ENCODE results near the gene IQCC.

The IQCC gene

DNA sequence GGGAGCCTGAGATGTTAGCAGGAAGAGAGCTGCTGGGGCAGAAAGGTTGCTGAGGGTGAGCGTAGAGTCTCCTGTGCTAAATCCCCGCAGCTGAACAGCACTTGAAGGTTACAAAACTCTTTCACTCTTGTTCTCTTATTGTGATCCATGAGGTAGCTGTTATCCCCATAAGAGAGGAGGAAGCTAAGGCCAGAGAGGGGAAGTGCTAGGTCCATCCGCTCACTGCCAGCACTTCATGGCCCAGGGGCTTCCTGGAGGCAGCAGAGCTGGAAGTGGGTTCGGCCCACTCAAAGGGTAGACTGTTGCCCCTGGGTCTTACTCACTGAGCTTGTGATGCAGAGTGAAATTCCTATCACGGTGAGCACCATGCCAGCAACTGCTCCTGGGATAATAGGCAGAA is 11.1 kb downstream of the IQCC start:
- TF ChIP-seq, protein P1, sequence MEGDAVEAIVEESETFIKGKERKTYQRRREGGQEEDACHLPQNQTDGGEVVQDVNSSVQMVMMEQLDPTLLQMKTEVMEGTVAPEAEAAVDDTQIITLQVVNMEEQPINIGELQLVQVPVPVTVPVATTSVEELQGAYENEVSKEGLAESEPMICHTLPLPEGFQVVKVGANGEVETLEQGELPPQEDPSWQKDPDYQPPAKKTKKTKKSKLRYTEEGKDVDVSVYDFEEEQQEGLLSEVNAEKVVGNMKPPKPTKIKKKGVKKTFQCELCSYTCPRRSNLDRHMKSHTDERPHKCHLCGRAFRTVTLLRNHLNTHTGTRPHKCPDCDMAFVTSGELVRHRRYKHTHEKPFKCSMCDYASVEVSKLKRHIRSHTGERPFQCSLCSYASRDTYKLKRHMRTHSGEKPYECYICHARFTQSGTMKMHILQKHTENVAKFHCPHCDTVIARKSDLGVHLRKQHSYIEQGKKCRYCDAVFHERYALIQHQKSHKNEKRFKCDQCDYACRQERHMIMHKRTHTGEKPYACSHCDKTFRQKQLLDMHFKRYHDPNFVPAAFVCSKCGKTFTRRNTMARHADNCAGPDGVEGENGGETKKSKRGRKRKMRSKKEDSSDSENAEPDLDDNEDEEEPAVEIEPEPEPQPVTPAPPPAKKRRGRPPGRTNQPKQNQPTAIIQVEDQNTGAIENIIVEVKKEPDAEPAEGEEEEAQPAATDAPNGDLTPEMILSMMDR (IDR thresholded peaks at IDR 0.05; ENCODE audit: borderline replicate concordance, insufficient read depth, low read depth, low read length): no peak
- no peak overlapping the region for H3K4me3 ChIP-seq (ENCODE audit: low read depth, low read length)

DNA sequence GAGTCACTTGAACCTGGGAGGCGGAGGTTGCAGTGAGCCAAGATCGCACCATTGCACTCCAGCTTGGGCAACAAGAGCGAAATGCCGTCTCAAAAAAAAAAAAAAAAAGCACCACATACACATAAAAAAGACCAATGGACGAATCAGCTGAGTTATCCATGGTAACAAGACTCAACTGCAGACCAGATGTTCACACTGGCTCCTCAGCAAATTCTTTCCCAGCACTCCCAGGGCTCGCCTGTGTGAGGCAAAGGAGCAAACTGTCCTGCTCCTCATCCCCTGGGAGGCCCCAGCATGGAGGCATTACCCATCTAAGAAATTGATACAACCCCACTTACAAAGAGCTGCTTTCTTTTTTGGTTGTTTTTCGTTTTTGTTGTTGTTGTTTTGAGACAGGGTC is 13.6 kb downstream of the IQCC start:
- H3K4me3 ChIP-seq (ENCODE audit: low read depth, low read length): no peak overlapping the region
- TF ChIP-seq, protein P1 (IDR thresholded peaks at IDR 0.05; ENCODE audit: borderline replicate concordance, insufficient read depth, low read depth, low read length): no peak

DNA sequence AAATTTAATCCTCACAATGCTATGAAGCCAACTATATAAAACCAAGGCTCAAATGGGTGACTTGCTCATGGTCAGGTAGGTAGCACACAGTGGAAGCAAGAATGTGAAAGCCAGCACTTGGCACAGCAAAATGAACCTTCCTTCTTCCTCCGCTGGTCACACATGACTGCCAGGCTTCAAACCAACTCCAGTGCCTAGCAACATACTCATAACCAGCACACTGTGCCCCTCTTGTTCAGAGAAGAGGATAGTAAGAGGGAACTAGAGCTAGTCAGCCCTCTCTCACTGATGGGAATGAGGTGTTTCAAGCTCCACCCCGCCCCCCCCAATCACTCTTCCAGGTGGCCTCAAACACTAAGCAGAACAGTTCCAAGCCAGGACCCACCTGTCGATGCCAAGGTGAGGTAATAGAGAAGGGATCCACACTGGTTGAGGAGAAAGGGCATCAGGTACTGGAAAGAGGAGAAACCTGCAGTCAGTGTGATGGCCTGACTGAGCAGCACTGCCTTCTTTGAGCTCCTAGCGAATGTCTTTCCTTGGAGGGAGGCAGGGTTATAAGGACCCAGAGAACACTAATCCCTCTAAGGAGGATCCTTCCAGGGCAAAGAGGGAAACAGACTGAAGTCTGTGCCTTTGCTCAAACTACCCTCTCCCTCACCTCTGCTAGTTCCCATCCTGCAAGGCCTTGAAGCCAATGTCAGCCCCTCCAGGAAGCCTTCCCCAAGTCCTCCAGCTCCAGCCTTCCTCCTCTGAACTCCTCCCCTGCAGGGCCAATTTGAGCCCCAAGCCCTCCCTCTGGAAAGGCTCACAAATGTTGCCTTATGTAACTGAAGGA is 15.5 kb downstream of the IQCC start:
- TF ChIP-seq, protein P1 (IDR thresholded peaks at IDR 0.05; ENCODE audit: borderline replicate concordance, insufficient read depth, low read depth, low read length): no peak
- peak overlapping the region; percentile 93 for H3K4me3 ChIP-seq (ENCODE audit: low read depth, low read length)

DNA sequence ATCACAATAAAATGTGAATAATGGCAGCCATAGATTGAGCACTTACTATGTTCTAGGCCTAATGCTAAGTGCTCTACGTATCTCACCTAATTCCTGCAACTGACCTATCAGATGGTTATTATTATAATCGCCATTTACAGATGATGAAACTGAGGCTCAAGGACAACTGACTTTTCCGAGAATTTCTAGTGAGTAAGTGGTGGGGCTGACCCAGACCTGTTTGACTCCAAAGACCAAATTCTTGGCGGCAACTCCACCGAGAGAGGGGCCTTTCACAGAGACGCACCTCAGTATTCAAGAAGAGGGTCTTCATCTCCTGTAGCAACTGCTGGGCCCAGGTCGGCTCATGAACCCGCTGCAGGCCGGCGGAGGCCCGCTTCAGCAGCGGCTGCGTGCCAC is 16.1 kb downstream of the IQCC start:
- H3K4me3 ChIP-seq (ENCODE audit: low read depth, low read length): peak overlapping the region; percentile 93
- TF ChIP-seq, protein P1 (IDR thresholded peaks at IDR 0.05; ENCODE audit: borderline replicate concordance, insufficient read depth, low read depth, low read length): no peak

DNA sequence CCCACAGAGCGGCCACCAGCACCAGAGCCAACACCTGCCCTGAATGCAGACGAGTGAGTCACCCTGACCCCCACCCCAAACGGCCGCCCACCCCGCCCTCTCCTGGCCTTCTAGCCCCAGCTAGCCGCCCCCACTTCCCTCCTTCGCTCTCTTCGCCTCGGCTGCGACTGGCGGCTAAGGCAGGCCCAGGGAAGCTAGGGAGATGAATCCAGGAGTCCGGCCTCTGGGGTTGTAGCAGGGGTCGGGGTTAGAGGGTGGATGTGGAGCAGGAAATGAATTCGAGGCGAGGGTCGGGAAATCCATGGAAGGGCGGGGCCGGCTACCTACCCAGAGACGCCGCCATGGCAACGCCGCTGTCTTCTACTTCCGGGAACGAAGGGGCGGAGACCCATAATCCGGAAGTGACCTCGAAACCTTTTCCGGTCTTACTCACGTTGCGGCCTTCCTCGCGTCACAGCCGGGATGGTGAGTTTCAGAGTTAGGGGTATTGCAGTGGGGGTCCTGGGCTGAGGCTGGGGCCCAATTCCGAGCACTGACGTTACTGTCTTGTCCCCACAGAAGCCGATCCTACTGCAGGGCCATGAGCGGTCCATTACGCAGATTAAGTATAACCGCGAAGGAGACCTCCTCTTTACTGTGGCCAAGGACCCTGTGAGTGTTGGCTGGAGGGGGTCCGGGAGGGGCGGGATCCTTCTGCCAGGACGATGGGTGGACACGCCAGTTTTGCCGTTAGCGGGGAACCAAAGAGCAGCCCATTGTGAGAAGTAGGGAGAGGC is 16.7 kb downstream of the IQCC start, which contains the start of the genes EIF3I and TMEM234:
EIF3I (plus strand) TSS at position 428 of the 776 bp plus-strand sequence; CDS start at position 463, 35 bp downstream.
TMEM234 (minus strand) TSS at position 374 of the 776 bp plus-strand sequence; CDS start at position 343, 31 bp downstream.
- TF ChIP-seq, protein P1 (IDR thresholded peaks at IDR 0.05; ENCODE audit: borderline replicate concordance, insufficient read depth, low read depth, low read length): no peak
- H3K4me3 ChIP-seq (ENCODE audit: low read depth, low read length): peak within 1 kb of the TSS; percentile 93

DNA sequence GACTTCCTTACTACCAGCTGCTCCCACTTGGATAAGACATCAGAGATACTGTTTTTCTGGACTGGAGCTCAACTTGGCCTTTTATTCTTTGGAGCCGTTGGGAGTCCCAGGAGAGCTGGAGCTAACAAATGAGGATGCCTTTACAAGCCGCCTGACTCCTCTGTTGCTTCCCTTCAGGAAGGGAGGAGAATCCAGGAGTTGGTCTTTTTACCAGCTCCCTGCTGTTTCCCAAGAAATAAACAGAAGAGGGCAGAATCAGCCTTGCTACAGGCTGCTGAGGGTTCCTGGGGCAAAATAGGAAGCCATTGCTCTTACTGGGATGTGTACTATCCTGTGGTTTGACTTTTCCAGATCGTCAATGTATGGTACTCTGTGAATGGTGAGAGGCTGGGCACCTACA is 18.2 kb downstream of the IQCC start:
- H3K4me3 ChIP-seq (ENCODE audit: low read depth, low read length): no peak overlapping the region
- TF ChIP-seq, protein P1 (IDR thresholded peaks at IDR 0.05; ENCODE audit: borderline replicate concordance, insufficient read depth, low read depth, low read length): no peak
